Epithelial cell of esophagus (primary cell): Measurements from ENCODE around the gene LHX3.

ENCODE experiments used
- DNase-seq: peaks from one replicate; pipeline ENCODE4 v3.0.0; 2010; ENCODE audit warnings: low read depth
- H3K4me3 ChIP-seq: 2 replicates; pipeline ENCODE4 v1.5.1; 2011; ENCODE audit warnings: mild to moderate bottlenecking, low read length, control low read depth
- CTCF ChIP-seq: IDR thresholded peaks from 2 replicates; pipeline ENCODE4 v1.5.1; 2011; ENCODE audit warnings: low read depth, mild to moderate bottlenecking, low read length, control low read depth, inconsistent platforms; ENCODE audit not compliant: insufficient read depth; ENCODE audit errors: missing control alignments

The LHX3 gene

GRCh38 chr9:136204838-136205706 is at the start of gene LHX3:
LHX3 (minus strand) TSS chr9:136205128; CDS start chr9:136205012, 116 bp downstream.
- TF ChIP-seq CTCF = no peak
- no peak within 1 kb of the TSS for H3K4me3 ChIP-seq
- peak; percentile 29 for DNase-seq

DNA sequence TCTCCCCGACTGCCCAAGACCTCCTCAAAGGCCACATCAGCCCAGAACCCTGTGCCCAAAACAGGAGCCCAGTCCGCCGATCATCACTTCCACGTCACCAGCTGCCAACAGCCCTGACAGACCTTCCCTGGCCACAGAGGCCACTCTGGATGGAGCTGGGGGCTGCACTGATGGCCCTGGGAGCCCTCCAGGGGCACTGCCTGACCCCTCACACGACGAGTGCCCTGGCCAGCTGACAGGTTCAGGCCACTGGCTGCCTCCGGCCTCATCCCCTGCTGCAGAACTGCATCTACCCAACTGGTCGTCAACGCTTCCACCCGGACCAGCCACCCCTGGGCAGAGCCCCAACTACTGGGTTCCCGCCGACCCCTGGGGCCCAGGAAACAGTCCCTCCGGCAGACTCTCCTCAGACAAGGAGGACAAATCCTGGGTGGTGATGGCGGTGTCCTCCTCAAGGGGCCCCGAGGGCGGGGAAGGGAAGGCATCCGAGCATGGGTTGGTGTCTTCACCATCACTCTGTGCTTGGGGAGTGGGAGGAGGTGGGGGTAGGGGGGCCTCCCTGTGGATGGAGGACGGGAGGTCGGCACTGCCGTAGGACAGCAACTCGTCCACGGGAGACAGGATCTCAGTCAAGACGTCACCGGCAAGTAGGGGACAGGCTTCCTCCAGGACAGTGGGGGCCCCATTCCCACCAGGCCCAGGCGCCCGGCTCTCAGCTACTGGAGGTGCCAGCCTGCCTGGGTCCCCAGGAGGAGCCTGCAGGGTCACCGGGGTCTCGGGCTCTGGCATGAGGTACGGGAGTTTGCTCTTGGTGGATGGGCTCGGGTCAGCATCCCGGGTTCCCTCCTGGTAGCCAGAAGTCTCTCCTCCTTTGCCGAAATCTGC is 48.6 kb upstream of the LHX3 start:
- no peak for DNase-seq
- H3K4me3 ChIP-seq = no peak overlapping the region
- TF ChIP-seq CTCF = no peak

DNA sequence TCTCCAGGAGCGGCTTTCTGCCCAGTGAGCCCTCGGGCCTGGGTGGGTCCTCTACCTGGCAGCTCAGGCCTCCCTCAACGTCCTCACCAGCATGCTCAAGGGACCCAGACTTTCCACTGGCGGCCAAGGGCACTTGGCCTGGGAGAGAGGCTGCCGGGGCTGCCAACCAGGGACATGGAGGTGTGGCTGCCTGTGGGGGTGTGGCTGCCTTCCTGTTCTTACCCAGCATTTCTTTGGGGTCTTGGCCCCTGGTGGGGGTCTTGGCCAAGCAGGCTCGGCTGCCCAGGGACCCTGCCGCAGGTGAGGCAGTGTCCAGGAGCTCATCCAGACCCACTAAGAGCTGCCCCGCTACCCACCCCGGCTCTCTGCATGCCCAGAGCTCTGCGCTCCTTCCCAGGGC is 47.9 kb upstream of the LHX3 start:
- TF ChIP-seq CTCF = no peak
- H3K4me3 ChIP-seq = no peak overlapping the region
- no peak for DNase-seq

- no peak overlapping the region for H3K4me3 ChIP-seq
- no peak for DNase-seq
- TF ChIP-seq CTCF = no peak
Measured at GRCh38 chr9:136252281-136252680, 47.4 kb upstream of the LHX3 start.

- DNase-seq = no peak
- TF ChIP-seq CTCF = no peak
- H3K4me3 ChIP-seq = no peak overlapping the region
Measured at GRCh38 chr9:136251264-136252115, 46.6 kb upstream of the LHX3 start.

DNA sequence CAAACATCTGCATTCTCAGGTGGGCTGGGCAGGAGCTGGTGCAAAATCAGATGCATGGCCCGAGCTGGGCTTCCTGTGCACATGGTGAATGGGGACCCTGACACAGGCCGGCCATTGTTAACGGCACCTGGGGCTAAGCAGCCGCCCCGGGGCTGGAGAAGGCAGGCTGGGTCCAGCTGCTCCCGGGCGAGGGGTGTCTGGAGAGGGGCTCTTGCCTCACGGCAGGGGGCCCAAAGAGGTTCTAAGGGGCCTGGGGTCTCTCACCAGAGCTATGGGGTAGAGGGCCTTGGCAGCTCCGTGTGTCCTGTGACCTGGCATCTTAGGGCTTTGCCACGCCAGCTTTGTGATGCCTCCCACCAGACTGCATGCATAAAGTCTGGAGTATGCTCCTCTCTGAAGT is 45.7 kb upstream of the LHX3 start:
- no peak overlapping the region for H3K4me3 ChIP-seq
- no peak for TF ChIP-seq CTCF
- no peak for DNase-seq
